GM19324 (cell line): Measurements from ENCODE around the gene NMU.
"Not testable (repeated sequence)": the region's sequence is repeated elsewhere in the genome, so short reads cannot be mapped to it uniquely, and the experiment has no call there.

Source experiments
- ATAC-seq: cut with Tn5 transposase; IDR thresholded peaks from one replicate; pipeline ENCODE4 v1.9.1; 2021; ENCODE audit warnings: mild to moderate bottlenecking, moderate library complexity; ENCODE audit not compliant: unreplicated experiment, low FRiP score

The NMU gene

DNA sequence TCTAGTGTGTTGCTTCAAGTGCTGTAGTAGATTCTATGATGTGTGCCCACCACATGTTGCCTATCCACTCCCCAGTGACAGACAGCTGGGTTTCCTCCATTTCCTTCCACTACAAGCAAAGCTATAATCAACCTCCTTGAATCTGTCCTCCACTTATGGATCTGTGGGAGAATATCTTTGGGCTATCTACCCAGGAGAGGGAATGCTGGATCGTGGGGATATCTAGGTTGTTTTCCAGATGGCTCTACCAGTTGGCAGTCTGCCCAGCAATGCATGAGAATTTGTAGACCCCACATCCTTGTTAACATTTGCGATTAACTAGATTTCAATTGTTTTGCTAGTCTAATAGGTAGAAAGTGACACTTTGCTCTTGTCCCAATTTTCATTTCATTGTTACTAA lies 10.3 kb downstream of the NMU start:
- no peak for ATAC-seq

DNA sequence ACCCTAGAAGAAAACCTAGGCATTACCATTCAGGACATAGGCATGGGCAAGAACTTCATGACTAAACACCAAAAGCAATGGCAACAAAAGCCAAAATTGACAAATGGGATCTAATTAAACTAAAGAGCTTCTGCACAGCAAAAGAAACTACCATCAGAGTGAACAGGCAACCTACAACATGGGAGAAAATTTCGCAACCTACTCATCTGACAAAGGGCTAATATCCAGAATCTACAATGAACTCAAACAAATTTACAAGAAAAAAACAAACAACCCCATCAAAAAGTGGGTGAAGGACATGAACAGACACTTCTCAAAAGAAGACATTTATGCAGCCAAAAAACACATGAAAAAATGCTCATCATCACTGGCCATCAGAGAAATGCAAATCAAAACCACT lies 12.0 kb downstream of the NMU start:
- not testable (repeated sequence) for ATAC-seq

- no peak for ATAC-seq
Observed at GRCh38 chr4:55618546-55619143, 17.5 kb downstream of the NMU start.

DNA sequence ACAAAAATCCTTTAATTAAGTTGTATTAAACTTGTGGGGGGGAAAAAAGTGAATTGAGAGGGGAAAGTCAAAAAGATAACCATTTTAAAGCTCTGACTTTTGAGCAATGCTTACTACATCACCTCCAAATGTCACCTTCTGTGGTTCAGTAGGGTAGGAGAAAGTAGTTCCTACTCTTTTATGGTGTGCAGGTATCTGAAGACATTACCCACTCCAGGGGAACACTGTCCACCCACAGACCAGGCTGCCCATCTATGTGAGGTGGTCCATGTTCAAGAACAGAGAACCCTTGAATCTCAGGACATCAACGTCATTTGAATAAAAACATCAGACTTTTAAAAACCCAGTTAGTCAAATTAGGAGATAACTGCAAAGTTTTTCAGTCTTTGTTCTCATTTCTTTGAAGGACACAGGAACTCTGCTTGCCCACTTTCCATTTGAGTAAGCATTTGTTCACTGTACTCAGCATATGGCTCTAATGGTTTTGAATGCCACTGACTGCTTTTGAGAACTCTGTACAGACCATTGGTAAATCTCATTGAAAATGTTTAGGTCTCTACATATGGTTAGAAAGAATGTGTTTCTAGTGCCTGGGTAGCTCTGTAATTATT lies 18.4 kb downstream of the NMU start:
- peak; percentile 57 for ATAC-seq

GRCh38 chr4:55615008-55615407 lies 21.1 kb downstream of the NMU start:
- no peak for ATAC-seq

- no peak for ATAC-seq
Observed at GRCh38 chr4:55613621-55614020, 22.5 kb downstream of the NMU start.

DNA sequence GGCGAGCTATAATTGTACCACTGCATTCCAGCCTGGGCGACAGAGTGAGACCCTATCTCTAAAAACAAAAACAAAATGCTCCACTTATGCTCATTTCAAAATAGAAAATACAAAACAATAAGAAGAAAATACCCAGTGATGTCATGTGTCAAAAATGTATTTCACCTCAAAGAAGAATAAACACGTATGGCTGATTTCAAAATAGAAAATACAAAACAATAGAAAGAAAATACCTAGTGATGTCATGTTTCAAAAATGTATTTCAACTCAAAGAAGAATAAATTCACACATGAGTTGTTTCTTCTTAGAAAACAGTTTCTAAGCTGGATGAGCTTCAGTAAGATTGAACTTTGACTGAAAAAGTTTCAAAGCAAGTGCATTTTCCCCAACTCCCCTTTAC lies 23.8 kb downstream of the NMU start:
- ATAC-seq = no peak

DNA sequence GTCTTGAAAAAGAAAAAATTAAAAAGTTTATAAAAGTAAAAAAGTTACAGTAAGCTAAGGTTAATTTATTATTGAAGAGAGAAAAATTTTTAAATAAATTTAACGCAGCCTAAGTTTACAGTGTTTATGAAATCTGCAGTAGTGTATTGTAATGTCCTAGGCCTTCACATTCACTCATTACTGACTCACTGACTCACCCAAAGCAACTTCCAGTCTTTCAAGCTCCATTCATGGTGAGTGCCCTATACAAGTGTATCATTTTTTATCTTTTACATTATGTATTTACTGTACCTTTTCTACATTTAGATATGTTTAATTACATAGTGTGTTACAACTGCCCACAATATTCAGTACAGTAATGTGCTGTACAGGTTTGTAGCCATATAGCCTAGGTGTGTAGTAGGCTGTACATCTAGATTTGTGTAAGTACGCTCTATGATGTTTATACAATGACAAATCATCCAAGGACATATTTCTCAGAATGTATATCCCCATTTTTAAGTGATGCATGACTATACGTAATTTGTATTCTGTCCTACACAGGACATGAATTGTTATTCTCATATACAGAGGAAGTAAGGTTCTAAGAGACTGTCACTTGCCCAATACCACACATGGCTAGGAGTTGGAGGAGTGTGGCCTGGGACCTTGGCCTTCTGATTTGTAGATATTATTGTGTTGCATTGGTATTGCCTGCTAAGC lies 24.6 kb downstream of the NMU start:
- ATAC-seq = no peak

DNA sequence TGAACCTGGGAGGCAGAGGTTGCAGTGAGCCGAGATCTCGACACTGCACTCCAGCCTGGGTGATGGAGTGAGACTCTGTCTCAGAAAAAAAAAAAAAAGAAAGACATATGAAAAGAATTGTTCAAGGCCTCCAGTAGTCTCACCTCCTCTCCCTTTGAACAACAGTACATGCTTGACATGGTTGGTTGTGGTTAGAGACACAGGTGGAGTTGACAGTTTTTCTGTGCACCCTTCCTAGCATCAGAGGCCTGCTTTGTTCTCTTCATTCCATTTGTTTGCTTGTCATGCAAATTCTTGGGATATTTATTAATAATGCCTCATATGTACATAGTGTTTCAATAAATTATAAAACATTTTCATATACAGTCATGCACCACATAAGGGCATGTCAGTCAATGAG lies 25.7 kb downstream of the NMU start:
- ATAC-seq = no peak

DNA sequence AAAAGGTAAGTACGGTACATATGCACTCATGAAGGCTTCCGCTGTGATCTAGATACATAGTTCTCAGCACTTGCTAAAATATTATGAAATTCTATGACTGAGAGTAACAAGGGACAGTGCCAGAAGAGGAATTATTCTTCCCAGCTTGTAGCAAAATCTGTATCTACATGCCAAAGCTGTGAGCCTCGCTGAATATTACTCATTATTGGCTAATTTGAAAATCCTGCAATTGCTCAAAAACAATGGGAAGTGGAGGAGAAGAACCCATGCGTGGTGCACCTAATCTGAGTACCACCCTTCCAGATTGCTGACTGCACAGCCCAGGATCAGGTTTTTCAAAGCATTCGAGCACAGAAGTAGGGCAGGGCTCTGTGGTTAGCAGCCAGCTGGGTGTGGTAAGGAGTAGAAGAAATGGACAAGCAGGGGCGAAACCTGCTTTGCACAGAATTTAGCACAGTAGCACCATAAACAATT lies 26.7 kb downstream of the NMU start:
- ATAC-seq = no peak

GRCh38 chr4:55608591-55608990 lies 27.5 kb downstream of the NMU start:
- ATAC-seq = no peak

- no peak for ATAC-seq
Observed at GRCh38 chr4:55604996-55605395, 31.1 kb downstream of the NMU start.

GRCh38 chr4:55600640-55601039 lies 35.5 kb downstream of the NMU start:
- no peak for ATAC-seq

DNA sequence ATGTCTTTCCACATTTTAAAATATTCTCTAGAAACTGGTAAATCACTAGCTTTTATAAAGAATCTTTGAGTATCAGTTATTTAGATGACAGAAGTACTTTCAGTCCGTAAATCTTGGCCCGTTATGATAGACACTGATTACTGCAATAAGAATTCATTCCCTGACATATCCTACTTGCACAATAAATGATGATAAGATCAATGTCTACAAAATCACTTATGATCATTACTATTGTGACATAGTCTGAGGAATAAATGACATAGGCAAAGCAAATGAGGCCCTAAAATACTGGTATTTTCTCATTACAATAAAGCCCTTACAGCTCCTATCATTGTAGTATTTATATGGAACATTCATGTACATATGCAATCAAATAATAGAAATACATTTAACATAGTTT lies 37.5 kb downstream of the NMU start:
- ATAC-seq = no peak

- ATAC-seq = no peak
Observed at GRCh38 chr4:55592014-55592413, 44.1 kb downstream of the NMU start, which contains the start of gene PDCL2. Gene PDCL2 (minus strand): TSS chr4:55592245. CDS start chr4:55592109, 136 bp downstream.

GRCh38 chr4:55588160-55588559 lies 47.9 kb downstream of the NMU start:
- ATAC-seq = no peak

DNA sequence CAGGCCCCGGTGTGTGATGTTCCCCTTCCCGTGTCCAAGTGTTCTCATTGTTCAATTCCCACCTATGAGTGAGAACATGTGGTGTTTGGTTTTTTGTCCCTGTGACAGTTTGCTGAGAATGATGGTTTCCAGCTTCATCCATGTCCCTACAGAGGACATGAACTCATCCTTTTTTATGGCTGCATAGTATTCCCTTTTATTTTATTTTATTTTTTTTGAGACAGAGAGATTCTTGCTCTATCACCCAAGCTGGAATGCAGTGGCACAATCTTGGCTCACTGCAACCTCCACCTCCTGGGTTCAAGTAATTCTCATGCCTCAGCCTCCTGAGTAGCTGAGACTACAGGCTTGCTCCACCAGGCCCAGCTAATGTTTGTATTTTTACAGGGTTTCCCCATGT lies 53.3 kb downstream of the NMU start:
- not testable (repeated sequence) for ATAC-seq

- ATAC-seq = no peak
Observed at GRCh38 chr4:55578341-55579010, 57.6 kb downstream of the NMU start.

DNA sequence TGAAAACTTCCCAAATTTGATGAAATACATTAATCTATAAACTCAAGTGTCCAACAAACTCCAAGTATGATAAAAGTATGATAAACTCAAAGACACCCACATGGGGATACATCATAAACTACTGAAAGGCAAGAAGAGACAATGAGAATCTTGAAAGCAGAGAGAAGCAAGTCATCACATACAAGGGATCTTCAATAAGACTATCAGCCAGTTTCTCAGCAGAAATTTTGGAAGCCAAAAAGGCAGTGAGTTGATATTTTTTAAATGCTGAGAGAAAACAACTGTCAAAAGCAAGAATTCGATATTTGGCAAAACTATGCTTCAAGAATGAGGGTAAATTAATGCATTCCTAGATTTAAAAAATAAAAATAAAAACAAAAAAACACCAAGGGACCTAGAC lies 60.6 kb downstream of the NMU start:
- no peak for ATAC-seq

GRCh38 chr4:55574252-55574651 lies 61.8 kb downstream of the NMU start:
- no peak for ATAC-seq

DNA sequence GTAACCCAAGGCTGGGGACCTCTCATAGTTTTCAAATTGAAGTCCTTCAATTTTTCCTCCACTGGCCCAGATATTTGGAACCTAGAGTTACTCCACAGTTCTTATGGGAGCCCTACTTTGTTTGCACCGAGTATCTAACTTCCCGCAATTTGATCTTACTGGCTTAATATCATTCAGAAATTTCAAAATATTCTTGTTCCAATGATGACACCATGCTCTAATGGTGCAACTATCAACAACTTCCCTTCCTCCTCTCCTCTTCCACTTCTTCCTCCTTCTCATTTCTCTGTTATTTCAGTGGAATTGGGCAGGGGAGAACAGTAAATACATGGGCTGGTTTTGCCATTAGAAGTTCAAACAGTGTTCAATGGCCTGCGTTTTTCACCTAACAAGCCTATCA lies 64.3 kb downstream of the NMU start:
- ATAC-seq = no peak
